ENCODE measurements around the gene LGALS7.
"Not testable (repeated sequence)": the region's sequence is repeated elsewhere in the genome, so short reads cannot be mapped to it uniquely, and the experiment has no call there.

DNA sequence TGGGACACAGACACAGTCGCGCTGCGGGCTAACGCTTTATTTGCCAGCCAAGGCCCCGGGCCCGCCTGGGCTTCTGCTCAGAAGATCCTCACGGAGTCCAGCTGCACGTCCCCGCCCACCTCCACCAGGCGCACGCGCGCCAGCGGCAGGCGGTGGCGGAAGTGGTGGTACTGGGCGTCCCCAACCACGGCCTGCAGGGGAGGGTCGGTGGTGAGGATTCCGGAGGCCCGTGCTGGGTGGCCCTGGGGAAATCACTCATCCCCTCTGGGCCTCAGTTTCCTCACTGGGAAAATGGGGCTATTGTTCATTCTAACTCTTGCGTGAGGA lies 2.4 kb downstream of the LGALS7 start:
- TF ChIP-seq, protein P1, sequence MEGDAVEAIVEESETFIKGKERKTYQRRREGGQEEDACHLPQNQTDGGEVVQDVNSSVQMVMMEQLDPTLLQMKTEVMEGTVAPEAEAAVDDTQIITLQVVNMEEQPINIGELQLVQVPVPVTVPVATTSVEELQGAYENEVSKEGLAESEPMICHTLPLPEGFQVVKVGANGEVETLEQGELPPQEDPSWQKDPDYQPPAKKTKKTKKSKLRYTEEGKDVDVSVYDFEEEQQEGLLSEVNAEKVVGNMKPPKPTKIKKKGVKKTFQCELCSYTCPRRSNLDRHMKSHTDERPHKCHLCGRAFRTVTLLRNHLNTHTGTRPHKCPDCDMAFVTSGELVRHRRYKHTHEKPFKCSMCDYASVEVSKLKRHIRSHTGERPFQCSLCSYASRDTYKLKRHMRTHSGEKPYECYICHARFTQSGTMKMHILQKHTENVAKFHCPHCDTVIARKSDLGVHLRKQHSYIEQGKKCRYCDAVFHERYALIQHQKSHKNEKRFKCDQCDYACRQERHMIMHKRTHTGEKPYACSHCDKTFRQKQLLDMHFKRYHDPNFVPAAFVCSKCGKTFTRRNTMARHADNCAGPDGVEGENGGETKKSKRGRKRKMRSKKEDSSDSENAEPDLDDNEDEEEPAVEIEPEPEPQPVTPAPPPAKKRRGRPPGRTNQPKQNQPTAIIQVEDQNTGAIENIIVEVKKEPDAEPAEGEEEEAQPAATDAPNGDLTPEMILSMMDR (IDR thresholded peaks at IDR 0.05) = not testable (repeated sequence)
- not testable (repeated sequence) for TF ChIP-seq POLR2AphosphoS5 (IDR thresholded peaks at IDR 0.05; ENCODE audit: low read depth, low read length); FOXM1 (IDR thresholded peaks at IDR 0.05; ENCODE audit: low read depth)

All from SK-N-SH (cell line).